ENCODE measurements around the gene SPTLC3. TPM values are rescaled to one million over a fixed set of nuclear protein-coding genes. Genes with fewer than 3 reads are reported as not detected.

SPTLC3 gene
- total and polyA plus RNA-seq, 2 donors (not counting 1 experiment from before 2014, with no cell fraction given) = not detected

DNA sequence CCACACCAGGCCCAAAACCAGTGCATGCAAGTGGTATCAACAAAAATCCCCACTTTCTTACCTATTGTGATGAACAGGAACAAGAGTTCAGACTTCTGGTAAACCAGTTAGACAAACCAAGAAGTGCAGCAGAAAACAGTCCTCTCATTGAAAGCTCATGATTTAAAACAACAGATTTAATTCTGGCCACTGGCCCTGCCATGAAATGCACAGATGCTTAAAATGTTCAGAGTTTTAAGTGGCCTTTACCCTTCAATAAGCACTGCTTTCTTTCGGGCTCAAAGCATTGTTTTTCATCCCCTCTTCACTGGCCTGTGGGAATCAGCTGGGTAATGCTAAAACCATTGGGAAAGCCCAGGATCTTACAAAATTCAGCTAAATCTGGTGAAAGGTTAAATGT is 109.9 kb downstream of the SPTLC3 start:
- ChIA-PET CTCF (interaction anchor here (0.6 to 8.0 kb wide), 12 partner anchors 9 to 935 kb away, joined by 3 to 70 read pairs (median 5); partner anchors contain the start of genes ESF1 and NDUFAF5), POLR2A (no interaction called here)
- Mint-ChIP-seq H3K4me3 (no peak overlapping the region), H3K27me3 (peaks cover 9% of the 10 kb centered on the region), H3K4me1 (no peaks in the 10 kb centered on the region), H3K27ac (no peak overlapping the region), H3K9me3 (ENCODE audit: insufficient read depth) (no peaks in the 10 kb centered on the region)
- DNase-seq = no peak
- no CpG with 5 or more reads among the region's 1 CpG for WGBS (ENCODE audit: insufficient coverage)
- Histone ChIP-seq H3K27me3 (replicated peaks in 1 of 4; ENCODE audit: control extremely low read depth in 1 of 4, control insufficient read depth in 3 of 4, insufficient read depth in 4 of 4, low read length in 3 of 4) (no peaks in the 10 kb centered on the region), H3K36me3 (replicated peaks in 1 of 2; ENCODE audit: control extremely low read depth in 1 of 2, control insufficient read depth in 1 of 2, extremely low read depth in 1 of 2, insufficient read depth in 2 of 2, low read length in 1 of 2) (no peaks in the 10 kb centered on the region), H3K4me1 (ENCODE audit: control insufficient read depth in 2 of 2, insufficient read depth in 2 of 2, low read length in 2 of 2) (no peaks in the 10 kb centered on the region), H3K9ac (ENCODE audit: low read length) (no peak overlapping the region), H3K4me2 (replicated peaks; ENCODE audit: low read depth, low read length, poor library complexity, severe bottlenecking) (no peak overlapping the region), H3K9me3 (ENCODE audit: control extremely low read depth in 1 of 3, control insufficient read depth in 2 of 3, insufficient read depth in 1 of 3, low read length in 2 of 3) (no peaks in the 10 kb centered on the region), H3K4me3 (ENCODE audit: control extremely low read depth in 1 of 5, extremely low read depth in 1 of 5, insufficient read depth in 1 of 5, low read depth in 2 of 5, low read length in 4 of 5) (no peak overlapping the region), H3K79me2 (ENCODE audit: control insufficient read depth, insufficient read depth, low read length) (no peaks in the 10 kb centered on the region), H3K27ac (ENCODE audit: low read length in 2 of 2) (no peak overlapping the region), H4K20me1 (ENCODE audit: control insufficient read depth, insufficient read depth, low read length, poor library complexity, severe bottlenecking) (no peaks in the 10 kb centered on the region), H2AFZ (ENCODE audit: insufficient read depth, low read depth, low read length, poor library complexity, severe bottlenecking) (no peak overlapping the region)
- intact Hi-C loops (cut with micrococcal nuclease) = loop anchor here (5.0 to 10.0 kb wide), 2 partner anchors 426 to 669 kb away; partner anchors contain the start of gene NDUFAF5
- no peak for TF ChIP-seq CTCF (IDR thresholded peaks at IDR 0.05)
- no peak for TF ChIP-seq EZH2 (IDR thresholded peaks at IDR 0.05; ENCODE audit: borderline replicate concordance, insufficient read depth, low read depth, low read length, poor library complexity, severe bottlenecking)
- ATAC-seq (ENCODE audit: low read depth) = no peak

DNA sequence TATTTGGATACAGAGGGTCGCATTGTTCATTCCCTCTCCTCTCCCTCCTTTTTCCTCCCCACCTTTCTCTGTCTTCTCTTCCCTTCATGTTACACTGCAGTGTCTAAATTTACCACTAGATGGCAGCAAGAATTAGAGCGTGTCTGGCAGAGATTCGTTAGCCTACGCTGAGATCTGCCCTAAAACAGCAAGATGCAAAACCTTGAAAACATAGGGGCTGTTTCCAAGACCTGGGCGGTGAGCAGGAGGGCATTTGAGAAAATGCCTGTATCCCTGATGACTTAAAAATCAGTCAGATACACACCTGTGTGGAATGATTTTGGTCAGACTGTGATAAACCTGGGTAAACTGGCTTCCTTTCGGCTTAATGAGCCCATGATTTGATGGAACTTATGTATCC is 110.8 kb downstream of the SPTLC3 start:
- peak; percentile 57 for DNase-seq
- H3K27me3 Mint-ChIP-seq = peaks cover 9% of the 10 kb centered on the region
- no peaks in the 10 kb centered on the region for H3K4me1 ChIP-seq (ENCODE audit: control insufficient read depth in 2 of 2, insufficient read depth in 2 of 2, low read length in 2 of 2)
- ChIA-PET POLR2A (no interaction called here), CTCF (interaction anchor here (0.9 to 8.0 kb wide), 12 partner anchors 8 to 935 kb away, joined by 3 to 70 read pairs (median 5); partner anchors contain the start of genes ESF1 and NDUFAF5)
- no peaks in the 10 kb centered on the region for H3K36me3 ChIP-seq (replicated peaks in 1 of 2; ENCODE audit: control extremely low read depth in 1 of 2, control insufficient read depth in 1 of 2, extremely low read depth in 1 of 2, insufficient read depth in 2 of 2, low read length in 1 of 2)
- H3K4me3 Mint-ChIP-seq = no peak overlapping the region
- H3K27me3 ChIP-seq (replicated peaks in 1 of 4; ENCODE audit: control extremely low read depth in 1 of 4, control insufficient read depth in 3 of 4, insufficient read depth in 4 of 4, low read length in 3 of 4) = no peaks in the 10 kb centered on the region
- intact Hi-C loops (cut with micrococcal nuclease) = loop anchor here (5.0 to 10.0 kb wide), 2 partner anchors 425 to 668 kb away; partner anchors contain the start of gene NDUFAF5
- TF ChIP-seq CTCF (IDR thresholded peaks at IDR 0.05) (peak; percentile 92), EZH2 (IDR thresholded peaks at IDR 0.05; ENCODE audit: borderline replicate concordance, insufficient read depth, low read depth, low read length, poor library complexity, severe bottlenecking) (no peak)
- H2AFZ ChIP-seq (ENCODE audit: insufficient read depth, low read depth, low read length, poor library complexity, severe bottlenecking) = no peak overlapping the region
- no peaks in the 10 kb centered on the region for H3K4me1 Mint-ChIP-seq
- no peak overlapping the region for H3K4me3 ChIP-seq (ENCODE audit: control extremely low read depth in 1 of 5, extremely low read depth in 1 of 5, insufficient read depth in 1 of 5, low read depth in 2 of 5, low read length in 4 of 5)
- H3K79me2 ChIP-seq (ENCODE audit: control insufficient read depth, insufficient read depth, low read length) = no peaks in the 10 kb centered on the region
- H3K27ac Mint-ChIP-seq = no peak overlapping the region
- no peak overlapping the region for H3K9ac ChIP-seq (ENCODE audit: low read length)
- H3K9me3 Mint-ChIP-seq (ENCODE audit: insufficient read depth) = no peaks in the 10 kb centered on the region
- H3K4me2 ChIP-seq (replicated peaks; ENCODE audit: low read depth, low read length, poor library complexity, severe bottlenecking) = no peak overlapping the region
- H4K20me1 ChIP-seq (ENCODE audit: control insufficient read depth, insufficient read depth, low read length, poor library complexity, severe bottlenecking) = no peaks in the 10 kb centered on the region
- ATAC-seq (ENCODE audit: low read depth) = peak; percentile 53
- WGBS (ENCODE audit: insufficient coverage) = 13% methylated on average over 4 of the region's 6 CpGs
- H3K9me3 ChIP-seq (ENCODE audit: control extremely low read depth in 1 of 3, control insufficient read depth in 2 of 3, insufficient read depth in 1 of 3, low read length in 2 of 3) = no peaks in the 10 kb centered on the region
- H3K27ac ChIP-seq (ENCODE audit: low read length in 2 of 2) = no peak overlapping the region
